Activated CD8-positive, alpha-beta memory T cell treated with anti-CD3 and anti-CD28 coated beads, Interleukin-2, amount 50 U/mL, for 24 hours (primary cell): ENCODE results near the gene HECTD4.
"Not testable (repeated sequence)": the region's sequence is repeated elsewhere in the genome, so short reads cannot be mapped to it uniquely, and the experiment has no call there.

Source experiments
- DNase-seq: peaks from one replicate; pipeline ENCODE4 v3.0.0-alpha.2; 2020; ENCODE audit errors: extremely low read depth

Gene HECTD4

GRCh38 chr12:112121780-112122565 is 260.3 kb downstream of the HECTD4 start:
- DNase-seq, result no peak

- DNase-seq, result no peak
These were observed 264.5 kb downstream of the HECTD4 start for GRCh38 chr12:112117685-112118084.

- no peak for DNase-seq
These were observed 265.8 kb downstream of the HECTD4 start for GRCh38 chr12:112116232-112117060.

- DNase-seq, result no peak
These were observed 266.8 kb downstream of the HECTD4 start for GRCh38 chr12:112115259-112116045.

- no peak for DNase-seq
These were observed 269.7 kb downstream of the HECTD4 start for GRCh38 chr12:112112409-112113133.

- no peak for DNase-seq
These were observed 270.3 kb downstream of the HECTD4 start for GRCh38 chr12:112111931-112112330.

GRCh38 chr12:112110787-112111662 is 271.2 kb downstream of the HECTD4 start:
- not testable (repeated sequence) for DNase-seq
